ENCODE data around the gene PMFBP1. TPM values are rescaled to one million over a fixed set of nuclear protein-coding genes. Genes with fewer than 3 reads are reported as not detected.

Gene PMFBP1
- polyA plus RNA-seq, 1 of the 3 experiments (the other 2 are of a cell fraction), result 0.16 TPM

GRCh38 chr16:72168365-72168764 lies 3.6 kb downstream of the PMFBP1 start:
- no peak overlapping the region for H3K4me3 ChIP-seq (ENCODE audit: low read depth in 2 of 2, low read length in 1 of 2)
- no peaks in the 10 kb centered on the region for H3K9me3 ChIP-seq
- H3K9me2 ChIP-seq, result no peaks in the 10 kb centered on the region
- H3K79me2 ChIP-seq (ENCODE audit: insufficient read depth), result no peaks in the 10 kb centered on the region
- POLR2A ChIA-PET, result no interaction called here
- H3F3A ChIP-seq (replicated peaks; ENCODE audit: insufficient read depth), result no peaks in the 10 kb centered on the region
- DNase-seq, result peak; percentile 41
- no peak overlapping the region for H3K4me2 ChIP-seq
- H3K4me1 ChIP-seq (ENCODE audit: control insufficient read depth in 1 of 2, insufficient read depth in 2 of 2, low read depth in 1 of 2, low read length in 1 of 2), result peaks cover 0 to 11% of the 10 kb centered on the region in 2 experiments; a peak in 2 of 4 replicates
- H4K20me1 ChIP-seq (ENCODE audit: insufficient read depth), result no peaks in the 10 kb centered on the region
- no peak overlapping the region for H2AFZ ChIP-seq (ENCODE audit: low read depth)
- peak in 1 of 2 experiments; percentile 64; a peak in 2 of 4 replicates for TF ChIP-seq EP300 (IDR thresholded peaks at IDR 0.05; ENCODE audit: borderline replicate concordance in 1 of 2, low read depth in 1 of 2, low read length in 1 of 2)
- no peak for TF ChIP-seq EZH2phosphoT487 (IDR thresholded peaks at IDR 0.05; ENCODE audit: borderline replicate concordance, low read depth)
- TF ChIP-seq MEF2A (IDR thresholded peaks at IDR 0.05; ENCODE audit: borderline replicate concordance, low read depth), result no peak
- peak; percentile 61; the same call in 1 of the 2 replicates for TF ChIP-seq RCOR1 (IDR thresholded peaks at IDR 0.05; ENCODE audit: low read length)
- no peak for TF ChIP-seq SIN3A (IDR thresholded peaks at IDR 0.05; ENCODE audit: borderline replicate concordance, low read depth, low read length)
- no peak for TF ChIP-seq REST (IDR thresholded peaks at IDR 0.05; ENCODE audit: low read depth, low read length)
- TF ChIP-seq GATA2 (CRISPR knock-in tag; IDR thresholded peaks at IDR 0.05), result peak; percentile 71
- no peak for TF ChIP-seq MAX (IDR thresholded peaks at IDR 0.05; ENCODE audit: low read depth)
- H3K27ac ChIP-seq (ENCODE audit: low read depth in 2 of 2, low read length in 1 of 2), result no peak overlapping the region; a peak in 1 of 4 replicates
- no peaks in the 10 kb centered on the region for H3K27me3 ChIP-seq (ENCODE audit: insufficient read depth)
- 30% methylated on average over 2 of the region's 2 CpGs for WGBS (ENCODE audit: low lambda C conversion rate)
- H3K36me3 ChIP-seq (replicated peaks in 1 of 2; ENCODE audit: control insufficient read depth in 1 of 2, insufficient read depth in 2 of 2, low read length in 1 of 2), result no peaks in the 10 kb centered on the region
- CTCF ChIA-PET, result interaction anchor here (1.3 kb wide), 1 partner anchor 44 kb away, joined by 3 read pairs; no protein-coding TSS in a partner anchor
- no peak overlapping the region for H3K9ac ChIP-seq

- H3F3A ChIP-seq (replicated peaks; ENCODE audit: insufficient read depth), result no peaks in the 10 kb centered on the region
- H3K9ac ChIP-seq, result no peak overlapping the region
- H4K20me1 ChIP-seq (ENCODE audit: insufficient read depth), result no peaks in the 10 kb centered on the region
- no peak overlapping the region for H2AFZ ChIP-seq (ENCODE audit: low read depth)
- H3K4me1 ChIP-seq (ENCODE audit: control insufficient read depth in 1 of 2, insufficient read depth in 2 of 2, low read depth in 1 of 2, low read length in 1 of 2), result peaks cover 0 to 11% of the 10 kb centered on the region in 2 experiments; a peak in 2 of 4 replicates
- no peaks in the 10 kb centered on the region for H3K36me3 ChIP-seq (replicated peaks in 1 of 2; ENCODE audit: control insufficient read depth in 1 of 2, insufficient read depth in 2 of 2, low read length in 1 of 2)
- TF ChIP-seq CTCF (IDR thresholded peaks at IDR 0.05) (no peak), USF2 (IDR thresholded peaks at IDR 0.05; ENCODE audit: borderline replicate concordance, low read depth, low read length) (no peak), SMC3 (IDR thresholded peaks at IDR 0.05; ENCODE audit: low read depth, low read length) (no peak)
- H3K27ac ChIP-seq (ENCODE audit: low read depth in 2 of 2, low read length in 1 of 2), result no peak overlapping the region
- no peaks in the 10 kb centered on the region for H3K27me3 ChIP-seq (ENCODE audit: insufficient read depth)
- CTCF ChIA-PET, result interaction anchor here (1.2 kb wide), 1 partner anchor 16 kb away, joined by 6 read pairs; no protein-coding TSS in a partner anchor
- no peak for DNase-seq
- POLR2A ChIA-PET, result no interaction called here
- no peaks in the 10 kb centered on the region for H3K9me3 ChIP-seq
- H3K4me2 ChIP-seq, result no peak overlapping the region
- 65% methylated on average over 6 of the region's 6 CpGs for WGBS (ENCODE audit: low lambda C conversion rate)
- H3K4me3 ChIP-seq (ENCODE audit: low read depth in 2 of 2, low read length in 1 of 2), result no peak overlapping the region
- H3K79me2 ChIP-seq (ENCODE audit: insufficient read depth), result no peaks in the 10 kb centered on the region
- H3K9me2 ChIP-seq, result no peaks in the 10 kb centered on the region
These were observed 4.9 kb downstream of the PMFBP1 start for GRCh38 chr16:72166954-72167561.
